ENCODE results near the gene IFRD2. TPM values are rescaled to one million over a fixed set of nuclear protein-coding genes. Genes with fewer than 3 reads are reported as not detected.

IFRD2 gene
- total RNA-seq, 2 donors from 2014 or later: 56.6 to 70.9 TPM

DNA sequence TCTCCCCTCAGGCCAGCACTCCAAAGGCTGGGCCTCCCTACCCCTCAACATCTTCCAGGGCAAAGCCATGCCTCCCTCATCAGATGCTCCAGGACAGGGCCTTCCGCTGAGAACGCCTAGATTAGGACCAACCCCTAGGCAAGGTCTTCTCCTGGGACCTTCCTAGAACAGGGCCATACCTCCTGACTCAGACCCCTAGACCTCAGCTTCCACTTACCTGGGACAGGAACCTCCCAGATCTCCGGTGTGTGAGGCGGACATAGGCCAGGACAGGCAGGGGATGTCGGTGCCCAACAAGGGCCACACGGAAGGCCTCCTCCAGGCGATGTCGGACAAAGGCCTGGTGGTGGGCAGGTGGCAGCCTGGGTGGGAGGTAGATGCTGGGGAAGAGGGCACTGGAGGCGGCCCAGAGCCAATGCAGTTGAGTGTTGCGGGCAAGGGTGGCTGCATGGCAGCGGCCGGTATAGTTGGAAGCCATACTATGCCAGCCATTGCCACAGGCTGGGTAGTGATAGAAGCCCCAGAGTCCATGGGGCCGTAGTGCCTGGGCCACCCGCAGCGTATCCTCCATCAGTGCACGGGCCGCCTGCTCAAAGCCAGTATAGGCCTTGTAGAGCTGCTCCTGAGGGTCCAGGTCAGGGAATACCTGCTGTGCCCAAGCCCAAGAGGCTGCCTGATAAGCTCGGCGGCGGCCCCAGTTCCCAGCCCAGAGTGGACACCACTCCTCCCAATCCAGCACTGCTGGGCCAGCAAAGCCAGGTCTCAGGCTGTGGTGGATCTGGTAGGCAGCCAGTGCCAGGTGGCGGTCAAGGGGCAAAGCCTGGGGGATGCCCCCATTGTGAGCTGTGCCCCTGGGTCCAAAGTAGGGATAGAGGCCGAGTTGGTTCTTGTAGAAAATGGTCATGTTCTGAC, 2.5 kb upstream of the IFRD2 start:
- Mint-ChIP-seq H3K27me3 (ENCODE audit: insufficient read depth) (no peaks in the 10 kb centered on the region), H3K27ac (peak overlapping the region; percentile 39), H3K9me3 (no peaks in the 10 kb centered on the region), H3K36me3 (ENCODE audit: low read depth) (peaks cover 12% of the 10 kb centered on the region), H3K4me3 (no peak overlapping the region), H3K4me1 (peaks cover 14% of the 10 kb centered on the region)
- TF ChIP-seq, protein P1, sequence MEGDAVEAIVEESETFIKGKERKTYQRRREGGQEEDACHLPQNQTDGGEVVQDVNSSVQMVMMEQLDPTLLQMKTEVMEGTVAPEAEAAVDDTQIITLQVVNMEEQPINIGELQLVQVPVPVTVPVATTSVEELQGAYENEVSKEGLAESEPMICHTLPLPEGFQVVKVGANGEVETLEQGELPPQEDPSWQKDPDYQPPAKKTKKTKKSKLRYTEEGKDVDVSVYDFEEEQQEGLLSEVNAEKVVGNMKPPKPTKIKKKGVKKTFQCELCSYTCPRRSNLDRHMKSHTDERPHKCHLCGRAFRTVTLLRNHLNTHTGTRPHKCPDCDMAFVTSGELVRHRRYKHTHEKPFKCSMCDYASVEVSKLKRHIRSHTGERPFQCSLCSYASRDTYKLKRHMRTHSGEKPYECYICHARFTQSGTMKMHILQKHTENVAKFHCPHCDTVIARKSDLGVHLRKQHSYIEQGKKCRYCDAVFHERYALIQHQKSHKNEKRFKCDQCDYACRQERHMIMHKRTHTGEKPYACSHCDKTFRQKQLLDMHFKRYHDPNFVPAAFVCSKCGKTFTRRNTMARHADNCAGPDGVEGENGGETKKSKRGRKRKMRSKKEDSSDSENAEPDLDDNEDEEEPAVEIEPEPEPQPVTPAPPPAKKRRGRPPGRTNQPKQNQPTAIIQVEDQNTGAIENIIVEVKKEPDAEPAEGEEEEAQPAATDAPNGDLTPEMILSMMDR (conservative IDR thresholded peaks at IDR 0.05): no peak
- WGBS, 2 experiments (ENCODE audit: insufficient coverage in 1 of 2, insufficient read length in 1 of 2): 91 to 95% methylated on average over 15 to 22 of the region's 22 CpGs
- Histone ChIP-seq H3K9ac (ENCODE audit: extremely low read depth, low read length, poor library complexity, severe bottlenecking) (no peak overlapping the region), H3K4me1 (ENCODE audit: control insufficient read depth, insufficient read depth, low read length) (peaks cover 2% of the 10 kb centered on the region), H3K27ac (ENCODE audit: low read depth, low read length) (no peak overlapping the region), H3K27me3 (ENCODE audit: control insufficient read depth, insufficient read depth, low read length, poor library complexity, severe bottlenecking) (no peaks in the 10 kb centered on the region), H3K4me3 (ENCODE audit: low read length) (no peak overlapping the region), H3K9me3 (ENCODE audit: control insufficient read depth, low read length) (no peaks in the 10 kb centered on the region), H3K36me3 (ENCODE audit: control insufficient read depth, insufficient read depth, low read length) (peaks cover 2% of the 10 kb centered on the region)
- DNase-seq: peak; percentile 42

DNA sequence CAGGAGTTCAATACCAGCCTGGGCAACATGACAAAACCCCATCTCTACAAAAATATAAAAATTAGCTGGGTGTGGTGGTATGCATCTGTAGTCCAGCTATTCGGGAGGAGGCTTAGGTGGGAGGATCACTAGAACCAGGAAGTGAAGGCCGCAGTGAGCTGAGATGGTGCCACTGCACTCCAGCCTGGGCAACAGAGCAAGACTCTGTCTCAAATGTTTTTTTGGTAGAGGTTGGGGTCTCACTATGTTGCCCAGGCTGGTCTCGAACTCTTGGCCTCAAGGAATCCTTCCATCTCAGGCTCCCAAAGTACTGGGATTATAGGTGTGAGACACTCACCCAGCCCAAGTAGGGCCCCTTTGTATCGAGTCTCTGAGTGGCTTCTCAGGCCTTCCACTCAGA, 1.9 kb upstream of the IFRD2 start:
- Histone ChIP-seq H3K9me3 (ENCODE audit: control insufficient read depth, low read length) (no peaks in the 10 kb centered on the region), H3K27me3 (ENCODE audit: control insufficient read depth, insufficient read depth, low read length, poor library complexity, severe bottlenecking) (no peaks in the 10 kb centered on the region), H3K4me1 (ENCODE audit: control insufficient read depth, insufficient read depth, low read length) (no peaks in the 10 kb centered on the region), H3K9ac (ENCODE audit: extremely low read depth, low read length, poor library complexity, severe bottlenecking) (no peak overlapping the region), H3K27ac (ENCODE audit: low read depth, low read length) (no peak overlapping the region), H3K36me3 (ENCODE audit: control insufficient read depth, insufficient read depth, low read length) (peaks cover 9% of the 10 kb centered on the region), H3K4me3 (ENCODE audit: low read length) (no peak overlapping the region)
- no peak for DNase-seq
- Mint-ChIP-seq H3K4me3 (no peak overlapping the region), H3K9me3 (no peaks in the 10 kb centered on the region), H3K27me3 (ENCODE audit: insufficient read depth) (no peaks in the 10 kb centered on the region), H3K27ac (peak overlapping the region; percentile 39), H3K36me3 (ENCODE audit: low read depth) (peaks cover 18% of the 10 kb centered on the region), H3K4me1 (peaks cover 11% of the 10 kb centered on the region)
- 87 to 89% methylated on average over 3 to 4 of the region's 4 CpGs for WGBS, 2 experiments (ENCODE audit: insufficient coverage in 1 of 2, insufficient read length in 1 of 2)
- TF ChIP-seq, protein P1 (conservative IDR thresholded peaks at IDR 0.05): no peak

DNA sequence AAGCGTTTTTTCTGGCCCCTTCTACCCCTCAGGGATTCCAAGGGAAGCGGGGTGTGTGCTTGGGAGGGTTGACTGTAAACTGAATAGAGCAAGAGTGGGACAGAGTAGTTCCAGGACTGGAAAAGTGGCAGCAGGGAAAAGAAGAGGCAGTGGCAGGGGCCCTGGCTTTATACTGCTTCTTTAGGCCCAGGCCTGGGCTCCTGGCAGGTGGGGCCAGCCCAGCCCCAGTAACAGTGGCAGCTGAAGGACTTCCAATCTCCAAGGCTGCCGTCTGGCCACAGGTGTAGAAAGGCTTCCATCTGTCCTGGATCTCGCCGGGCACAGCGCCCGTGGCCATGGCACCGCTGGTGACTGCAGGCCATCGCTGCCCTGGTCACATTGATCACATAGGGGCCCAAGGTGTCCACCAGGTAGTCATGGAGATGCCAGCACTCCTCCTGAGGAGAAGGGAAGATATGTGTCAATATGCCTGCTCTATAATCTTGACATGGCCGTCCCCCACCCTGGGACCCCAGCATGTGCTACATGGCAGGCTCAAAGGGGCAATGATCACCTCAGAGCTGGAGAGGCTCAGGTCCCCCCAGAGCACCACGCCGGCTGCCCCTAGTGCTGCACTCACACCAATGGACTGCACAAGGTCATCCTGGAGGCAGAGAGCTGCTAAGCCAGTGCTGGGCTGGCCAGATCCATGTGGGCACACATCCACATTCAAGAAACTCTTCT, 1.0 kb upstream of the IFRD2 start:
- peak; percentile 38 for DNase-seq
- peak overlapping the region; percentile 25 for H3K27ac ChIP-seq (ENCODE audit: low read depth, low read length)
- H3K4me3 ChIP-seq (ENCODE audit: low read length): no peak overlapping the region
- no peaks in the 10 kb centered on the region for H3K27me3 ChIP-seq (ENCODE audit: control insufficient read depth, insufficient read depth, low read length, poor library complexity, severe bottlenecking)
- TF ChIP-seq, protein P1 (conservative IDR thresholded peaks at IDR 0.05): no peak
- H3K27ac Mint-ChIP-seq: peak overlapping the region; percentile 98
- H3K36me3 Mint-ChIP-seq (ENCODE audit: low read depth): peaks cover 26% of the 10 kb centered on the region
- no peaks in the 10 kb centered on the region for H3K9me3 ChIP-seq (ENCODE audit: control insufficient read depth, low read length)
- no peaks in the 10 kb centered on the region for H3K27me3 Mint-ChIP-seq (ENCODE audit: insufficient read depth)
- peaks cover 17% of the 10 kb centered on the region for H3K36me3 ChIP-seq (ENCODE audit: control insufficient read depth, insufficient read depth, low read length)
- H3K9me3 Mint-ChIP-seq: no peaks in the 10 kb centered on the region
- no peaks in the 10 kb centered on the region for H3K4me1 ChIP-seq (ENCODE audit: control insufficient read depth, insufficient read depth, low read length)
- 91 to 92% methylated on average over 10 to 12 of the region's 12 CpGs for WGBS, 2 experiments (ENCODE audit: insufficient coverage in 1 of 2, insufficient read length in 1 of 2)
- H3K4me1 Mint-ChIP-seq: peaks cover 11% of the 10 kb centered on the region
- no peak overlapping the region for H3K9ac ChIP-seq (ENCODE audit: extremely low read depth, low read length, poor library complexity, severe bottlenecking)
- peak overlapping the region; percentile 74 for H3K4me3 Mint-ChIP-seq
